ENCODE data around the gene HDAC6. TPM values are rescaled to one million over a fixed set of nuclear protein-coding genes. Genes with fewer than 3 reads are reported as not detected.
"Not testable (repeated sequence)": the region's sequence is repeated elsewhere in the genome, so short reads cannot be mapped to it uniquely, and the experiment has no call there.

Gene HDAC6
- total RNA-seq, 4 donors from 2014 or later: 25.0 to 160 (median 123) TPM

GRCh38 chrX:48814722-48815121 lies 12.9 kb downstream of the HDAC6 start:
- Histone ChIP-seq H3K4me1 (no peaks in the 10 kb centered on the region), H3K9me3 (no peaks in the 10 kb centered on the region), H3K4me3 (no peak overlapping the region), H3K27ac (no peak overlapping the region), H3K27me3 (no peaks in the 10 kb centered on the region), H3K36me3 (no peaks in the 10 kb centered on the region)
- no peak for DNase-seq
- TF ChIP-seq CTCF (IDR thresholded peaks at IDR 0.05) (no peak), POLR2A (IDR thresholded peaks at IDR 0.05) (no peak)
- intact Hi-C loops (cut with DNase I; ENCODE audit: low total_unique reads): no loop called here

- H3K27me3 ChIP-seq: no peaks in the 10 kb centered on the region
- no peaks in the 10 kb centered on the region for H3K9me3 ChIP-seq
- no peak for DNase-seq
- H3K4me3 ChIP-seq: no peak overlapping the region
- H3K4me1 ChIP-seq: no peaks in the 10 kb centered on the region
- H3K27ac ChIP-seq: no peak overlapping the region
- intact Hi-C loops (cut with DNase I; ENCODE audit: low total_unique reads): no loop called here
- TF ChIP-seq POLR2A (IDR thresholded peaks at IDR 0.05): no peak
- TF ChIP-seq CTCF (IDR thresholded peaks at IDR 0.05): no peak
- H3K36me3 ChIP-seq: no peaks in the 10 kb centered on the region
Measured at GRCh38 chrX:48815266-48815665, 13.4 kb downstream of the HDAC6 start.

- DNase-seq: no peak
- Histone ChIP-seq H3K4me3 (no peak overlapping the region), H3K36me3 (no peaks in the 10 kb centered on the region), H3K27ac (no peak overlapping the region), H3K27me3 (no peaks in the 10 kb centered on the region), H3K4me1 (no peaks in the 10 kb centered on the region), H3K9me3 (no peaks in the 10 kb centered on the region)
- intact Hi-C loops (cut with DNase I; ENCODE audit: low total_unique reads): no loop called here
- TF ChIP-seq CTCF (IDR thresholded peaks at IDR 0.05) (no peak), POLR2A (IDR thresholded peaks at IDR 0.05) (no peak)
Measured at GRCh38 chrX:48816014-48816810, 14.3 kb downstream of the HDAC6 start.

GRCh38 chrX:48818098-48818497 lies 16.2 kb downstream of the HDAC6 start:
- Histone ChIP-seq H3K4me1 (no peaks in the 10 kb centered on the region), H3K27me3 (no peaks in the 10 kb centered on the region), H3K27ac (no peak overlapping the region), H3K4me3 (no peak overlapping the region), H3K36me3 (no peaks in the 10 kb centered on the region), H3K9me3 (no peaks in the 10 kb centered on the region)
- intact Hi-C loops (cut with DNase I; ENCODE audit: low total_unique reads): no loop called here
- TF ChIP-seq CTCF (IDR thresholded peaks at IDR 0.05) (no peak), POLR2A (IDR thresholded peaks at IDR 0.05) (no peak)
- DNase-seq: no peak

- Histone ChIP-seq H3K4me1 (no peaks in the 10 kb centered on the region), H3K27me3 (no peaks in the 10 kb centered on the region), H3K27ac (no peak overlapping the region), H3K9me3 (no peaks in the 10 kb centered on the region), H3K36me3 (no peaks in the 10 kb centered on the region), H3K4me3 (no peak overlapping the region)
- intact Hi-C loops (cut with DNase I; ENCODE audit: low total_unique reads): no loop called here
- no peak for TF ChIP-seq POLR2A (IDR thresholded peaks at IDR 0.05)
- no peak for TF ChIP-seq CTCF (IDR thresholded peaks at IDR 0.05)
- no peak for DNase-seq
Measured at GRCh38 chrX:48818866-48819265, 17.0 kb downstream of the HDAC6 start.

GRCh38 chrX:48819394-48819793 lies 17.5 kb downstream of the HDAC6 start:
- H3K27ac ChIP-seq; intact Hi-C loops (cut with DNase I; ENCODE audit: low total_unique reads); H3K27me3 ChIP-seq; H3K4me3 ChIP-seq; H3K36me3 ChIP-seq; DNase-seq; H3K9me3 ChIP-seq; H3K4me1 ChIP-seq: not testable (repeated sequence)
